HG03103 (cell line): ENCODE data around the gene AFF2.

Experiments
- ATAC-seq: cut with Tn5 transposase; IDR thresholded peaks from one replicate; pipeline ENCODE4 v1.9.1; 2021; ENCODE audit warnings: low read depth; ENCODE audit not compliant: unreplicated experiment

The AFF2 gene

GRCh38 chrX:149045645-149046210 lies 545.3 kb downstream of the AFF2 start:
- no peak for ATAC-seq
